Loucy (cell line): Measurements from ENCODE around the gene LY86.

ENCODE experiments used
- H2AFZ ChIP-seq: fragments of 200-600 bp; sonication (generic); 2 replicates; pipeline ENCODE4 v1.6.0; 2016; ENCODE audit warnings: antibody characterized with exemption, mild to moderate bottlenecking, low read length, moderate library complexity
- H3F3A ChIP-seq: fragments of 200-600 bp; 2 replicates; pipeline ENCODE4 v1.6.0; 2016; ENCODE audit warnings: antibody characterized with exemption, low read depth, mild to moderate bottlenecking
- H3K27me3 ChIP-seq: fragments of 200-600 bp; sonication (generic); 2 replicates; pipeline ENCODE4 v1.6.1; 2014; ENCODE audit warnings: low read length, mild to moderate bottlenecking; ENCODE audit not compliant: insufficient read depth, poor library complexity, severe bottlenecking
- H3K36me3 ChIP-seq: fragments of 200-600 bp; sonication (generic); 2 replicates; pipeline ENCODE4 v1.6.1; 2016; ENCODE audit warnings: low read length; ENCODE audit not compliant: insufficient read depth
- H3K4me1 ChIP-seq: fragments of 200-600 bp; sonication (generic); 2 replicates; pipeline ENCODE4 v1.5.1; 2014; ENCODE audit warnings: low read length, mild to moderate bottlenecking; ENCODE audit not compliant: insufficient read depth, poor library complexity, severe bottlenecking
- H3K4me2 ChIP-seq: fragments of 200-600 bp; sonication (generic); 2 replicates; pipeline ENCODE4 v1.6.0; 2014; ENCODE audit warnings: antibody characterized with exemption, low read length, low read depth, mild to moderate bottlenecking; ENCODE audit not compliant: poor library complexity, severe bottlenecking
- H3K4me3 ChIP-seq: fragments of 200-600 bp; sonication (generic); 2 replicates; pipeline ENCODE4 v1.5.1; 2014; ENCODE audit warnings: low read length, mild to moderate bottlenecking, mixed read lengths; ENCODE audit not compliant: poor library complexity, severe bottlenecking
- H3K79me2 ChIP-seq: fragments of 200-600 bp; sonication (generic); 2 replicates; pipeline ENCODE4 v1.6.1; 2014; ENCODE audit warnings: low read length; ENCODE audit not compliant: insufficient read depth
- H3K9ac ChIP-seq: fragments of 200-600 bp; sonication (generic); 2 replicates; pipeline ENCODE4 v1.6.0; 2014; ENCODE audit warnings: mild to moderate bottlenecking, low read depth, low read length, moderate library complexity; ENCODE audit not compliant: poor library complexity, severe bottlenecking
- H3K9me2 ChIP-seq: fragments of 200-600 bp; sonication (generic); replicated peaks from 2 replicates; pipeline ENCODE4 v1.6.1; 2016; ENCODE audit warnings: low read depth, low read length, mixed read lengths
- H3K9me3 ChIP-seq: fragments of 200-600 bp; sonication (generic); 2 replicates; pipeline ENCODE4 v1.6.1; 2014; ENCODE audit warnings: mild to moderate bottlenecking, antibody characterized with exemption, low read length, low read depth; ENCODE audit not compliant: insufficient read depth
- H4K20me1 ChIP-seq: fragments of 200-600 bp; sonication (generic); 2 replicates; pipeline ENCODE4 v1.6.0; 2014; ENCODE audit warnings: antibody characterized with exemption, low read length, mild to moderate bottlenecking; ENCODE audit not compliant: insufficient read depth, poor library complexity, severe bottlenecking
- EZH2phosphoT487 ChIP-seq: fragments of 200-600 bp; IDR thresholded peaks from 2 replicates; pipeline ENCODE4 v1.6.1; 2018; ENCODE audit warnings: antibody characterized with exemption, mild to moderate bottlenecking, moderate library complexity, borderline replicate concordance
- TF ChIP-seq, protein P1 (sequence below): fragments of 200-600 bp; sonication (generic); conservative IDR thresholded peaks from 2 replicates; pipeline ENCODE4 v1.5.1; 2014; ENCODE audit warnings: mild to moderate bottlenecking, antibody characterized with exemption, low read length

The LY86 gene

GRCh38 chr6:6645261-6645917 is 56.9 kb downstream of the LY86 start:
- Histone ChIP-seq H4K20me1 (no peaks in the 10 kb centered on the region), H3K4me3 (no peak overlapping the region), H3K9me2 (no peaks in the 10 kb centered on the region), H2AFZ (no peak overlapping the region), H3F3A (no peaks in the 10 kb centered on the region), H3K36me3 (no peaks in the 10 kb centered on the region), H3K4me1 (no peaks in the 10 kb centered on the region), H3K4me2 (no peak overlapping the region), H3K9me3 (no peaks in the 10 kb centered on the region), H3K79me2 (no peaks in the 10 kb centered on the region), H3K27me3 (no peaks in the 10 kb centered on the region), H3K9ac (no peak overlapping the region)
- TF ChIP-seq, protein P1, sequence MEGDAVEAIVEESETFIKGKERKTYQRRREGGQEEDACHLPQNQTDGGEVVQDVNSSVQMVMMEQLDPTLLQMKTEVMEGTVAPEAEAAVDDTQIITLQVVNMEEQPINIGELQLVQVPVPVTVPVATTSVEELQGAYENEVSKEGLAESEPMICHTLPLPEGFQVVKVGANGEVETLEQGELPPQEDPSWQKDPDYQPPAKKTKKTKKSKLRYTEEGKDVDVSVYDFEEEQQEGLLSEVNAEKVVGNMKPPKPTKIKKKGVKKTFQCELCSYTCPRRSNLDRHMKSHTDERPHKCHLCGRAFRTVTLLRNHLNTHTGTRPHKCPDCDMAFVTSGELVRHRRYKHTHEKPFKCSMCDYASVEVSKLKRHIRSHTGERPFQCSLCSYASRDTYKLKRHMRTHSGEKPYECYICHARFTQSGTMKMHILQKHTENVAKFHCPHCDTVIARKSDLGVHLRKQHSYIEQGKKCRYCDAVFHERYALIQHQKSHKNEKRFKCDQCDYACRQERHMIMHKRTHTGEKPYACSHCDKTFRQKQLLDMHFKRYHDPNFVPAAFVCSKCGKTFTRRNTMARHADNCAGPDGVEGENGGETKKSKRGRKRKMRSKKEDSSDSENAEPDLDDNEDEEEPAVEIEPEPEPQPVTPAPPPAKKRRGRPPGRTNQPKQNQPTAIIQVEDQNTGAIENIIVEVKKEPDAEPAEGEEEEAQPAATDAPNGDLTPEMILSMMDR, result no peak
- TF ChIP-seq EZH2phosphoT487, result no peak

DNA sequence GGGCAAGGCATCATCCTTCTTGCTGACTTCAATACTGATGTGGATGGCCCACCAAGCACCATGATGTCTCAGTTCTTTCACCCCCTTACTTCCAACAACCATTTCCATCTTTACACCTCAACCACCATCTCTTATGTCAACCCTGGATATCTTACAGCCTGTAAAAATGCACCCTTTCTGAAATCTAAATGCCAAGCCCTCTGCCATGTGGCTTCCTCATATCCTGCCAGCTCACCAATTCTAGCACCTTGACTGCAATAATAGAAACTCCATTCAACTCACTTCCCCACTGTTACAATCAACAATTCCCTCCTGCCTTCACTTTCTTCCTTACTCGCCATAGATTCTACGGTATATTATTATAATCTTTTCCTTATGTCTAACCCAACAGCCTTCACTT is 57.9 kb downstream of the LY86 start:
- H3K4me3 ChIP-seq, result no peak overlapping the region
- no peak overlapping the region for H2AFZ ChIP-seq
- no peaks in the 10 kb centered on the region for H3K9me3 ChIP-seq
- H3K79me2 ChIP-seq, result no peaks in the 10 kb centered on the region
- H3K36me3 ChIP-seq, result no peaks in the 10 kb centered on the region
- no peak overlapping the region for H3K4me2 ChIP-seq
- H4K20me1 ChIP-seq, result no peaks in the 10 kb centered on the region
- H3K4me1 ChIP-seq, result no peaks in the 10 kb centered on the region
- no peaks in the 10 kb centered on the region for H3F3A ChIP-seq
- no peak overlapping the region for H3K9ac ChIP-seq
- no peaks in the 10 kb centered on the region for H3K9me2 ChIP-seq
- TF ChIP-seq EZH2phosphoT487, result no peak
- TF ChIP-seq, protein P1, result no peak
- no peaks in the 10 kb centered on the region for H3K27me3 ChIP-seq

GRCh38 chr6:6646859-6647258 is 58.3 kb downstream of the LY86 start:
- no peaks in the 10 kb centered on the region for H3K27me3 ChIP-seq
- H2AFZ ChIP-seq, result no peak overlapping the region
- H4K20me1 ChIP-seq, result no peaks in the 10 kb centered on the region

More at GRCh38 chr6:6646859-6647258, 58.3 kb downstream of the LY86 start:
- Histone ChIP-seq H3K4me2 (no peak overlapping the region), H3K9me3 (no peaks in the 10 kb centered on the region), H3K4me1 (no peaks in the 10 kb centered on the region), H3K9me2 (no peaks in the 10 kb centered on the region), H3K9ac (no peak overlapping the region), H3K36me3 (no peaks in the 10 kb centered on the region), H3F3A (no peaks in the 10 kb centered on the region), H3K4me3 (no peak overlapping the region), H3K79me2 (no peaks in the 10 kb centered on the region)
- TF ChIP-seq, protein P1, result peak; percentile 53
- no peak for TF ChIP-seq EZH2phosphoT487
